SK-N-SH (cell line): ENCODE measurements around the gene ASIC3.
A peak's percentile ranks its signal among the peaks of the same experiment; 100 is the strongest.

Experiments used
- EZH2phosphoT487 ChIP-seq: fragments of 200-600 bp; sonication (generic); IDR thresholded peaks from 2 replicates; pipeline ENCODE4 v1.6.1; 2017; ENCODE audit warnings: low read depth, mixed run types, mild to moderate bottlenecking, antibody characterized with exemption, moderate library complexity, borderline replicate concordance
- FOXM1 ChIP-seq: IDR thresholded peaks from 2 replicates; pipeline ENCODE4 v1.4.0; 2012; ENCODE audit warnings: low read depth, mild to moderate bottlenecking
- GATA2 ChIP-seq: sonication (generic); formaldehyde crosslinking; IDR thresholded peaks from 2 replicates; pipeline ENCODE4 v1.5.0; 2020; ENCODE audit warnings: mild to moderate bottlenecking, missing genetic modification reagents
- JUND ChIP-seq: IDR thresholded peaks from 2 replicates; pipeline ENCODE4 v1.4.0; 2012
- POLR2AphosphoS5 ChIP-seq: IDR thresholded peaks from 2 replicates; pipeline ENCODE4 v1.6.1; 2012; ENCODE audit warnings: low read depth, low read length
- SMC3 ChIP-seq: IDR thresholded peaks from 2 replicates; pipeline ENCODE4 v1.6.1; 2012; ENCODE audit warnings: low read depth, low read length, improper control_type of control experiment
- YY1 ChIP-seq: IDR thresholded peaks from 2 replicates; pipeline ENCODE4 v1.4.0; 2012; ENCODE audit warnings: low read depth, mild to moderate bottlenecking
- TF ChIP-seq, protein P1 (sequence below): fragments of 200-600 bp; sonication (generic); IDR thresholded peaks from 2 replicates; pipeline ENCODE4 v1.6.1; 2017; ENCODE audit warnings: antibody characterized with exemption, mild to moderate bottlenecking, moderate library complexity

DNA sequence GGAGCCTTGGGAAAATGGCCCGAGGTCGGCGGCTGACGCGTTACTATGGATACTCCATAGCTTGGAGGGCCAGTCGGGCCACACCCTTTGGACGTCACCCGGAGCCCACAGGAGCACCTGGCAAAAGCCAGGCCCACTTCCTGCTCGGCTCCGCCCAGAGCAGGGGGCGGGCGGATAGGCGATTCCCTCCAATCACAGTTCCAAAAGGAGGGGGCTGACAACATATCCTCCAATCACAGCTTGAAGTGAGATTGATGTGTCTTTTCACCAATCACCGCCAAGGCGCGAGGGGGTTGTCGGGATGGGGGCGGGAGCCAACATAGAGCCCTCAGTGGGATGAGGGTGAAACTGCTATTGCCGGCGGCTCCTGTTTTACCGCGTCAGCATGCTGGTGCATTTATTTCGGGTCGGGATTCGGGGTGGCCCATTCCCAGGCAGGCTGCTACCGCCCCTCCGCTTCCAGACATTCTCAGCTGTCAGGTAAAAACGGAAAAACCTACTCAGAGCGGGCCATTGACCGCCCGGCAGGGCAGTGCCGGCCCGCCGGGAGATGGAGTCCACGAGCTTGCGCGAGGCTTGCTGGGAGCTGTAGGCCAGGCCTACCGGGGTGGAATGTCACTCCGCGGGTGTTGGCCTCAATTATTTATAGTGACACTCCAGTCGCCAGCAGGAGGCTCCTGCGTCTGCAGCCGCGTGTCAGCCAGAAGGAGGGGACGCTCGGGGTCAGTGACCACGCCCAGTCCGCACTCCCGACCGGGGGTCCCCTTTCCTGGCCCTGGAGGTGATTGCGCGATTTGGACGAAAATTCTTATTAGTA, 20.0 kb upstream of the ASIC3 start, which contains the start of gene ABCB8:
- TF ChIP-seq GATA2 (CRISPR knock-in tag) (no peak), FOXM1 (no peak), YY1 (peak; percentile 80), POLR2AphosphoS5 (peak; percentile 84), EZH2phosphoT487 (no peak), JUND (no peak), SMC3 (peak; percentile 81)
- TF ChIP-seq, protein P1, sequence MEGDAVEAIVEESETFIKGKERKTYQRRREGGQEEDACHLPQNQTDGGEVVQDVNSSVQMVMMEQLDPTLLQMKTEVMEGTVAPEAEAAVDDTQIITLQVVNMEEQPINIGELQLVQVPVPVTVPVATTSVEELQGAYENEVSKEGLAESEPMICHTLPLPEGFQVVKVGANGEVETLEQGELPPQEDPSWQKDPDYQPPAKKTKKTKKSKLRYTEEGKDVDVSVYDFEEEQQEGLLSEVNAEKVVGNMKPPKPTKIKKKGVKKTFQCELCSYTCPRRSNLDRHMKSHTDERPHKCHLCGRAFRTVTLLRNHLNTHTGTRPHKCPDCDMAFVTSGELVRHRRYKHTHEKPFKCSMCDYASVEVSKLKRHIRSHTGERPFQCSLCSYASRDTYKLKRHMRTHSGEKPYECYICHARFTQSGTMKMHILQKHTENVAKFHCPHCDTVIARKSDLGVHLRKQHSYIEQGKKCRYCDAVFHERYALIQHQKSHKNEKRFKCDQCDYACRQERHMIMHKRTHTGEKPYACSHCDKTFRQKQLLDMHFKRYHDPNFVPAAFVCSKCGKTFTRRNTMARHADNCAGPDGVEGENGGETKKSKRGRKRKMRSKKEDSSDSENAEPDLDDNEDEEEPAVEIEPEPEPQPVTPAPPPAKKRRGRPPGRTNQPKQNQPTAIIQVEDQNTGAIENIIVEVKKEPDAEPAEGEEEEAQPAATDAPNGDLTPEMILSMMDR: peak; percentile 59
